NCI-H524 (cell line): ENCODE measurements around the gene LRP5.

Experiments
- DNase-seq, 2 experiments: peaks; one replicate each; lab custom pipeline; 2025; lab: John Stamatoyannopoulos, UW

Gene LRP5

DNA sequence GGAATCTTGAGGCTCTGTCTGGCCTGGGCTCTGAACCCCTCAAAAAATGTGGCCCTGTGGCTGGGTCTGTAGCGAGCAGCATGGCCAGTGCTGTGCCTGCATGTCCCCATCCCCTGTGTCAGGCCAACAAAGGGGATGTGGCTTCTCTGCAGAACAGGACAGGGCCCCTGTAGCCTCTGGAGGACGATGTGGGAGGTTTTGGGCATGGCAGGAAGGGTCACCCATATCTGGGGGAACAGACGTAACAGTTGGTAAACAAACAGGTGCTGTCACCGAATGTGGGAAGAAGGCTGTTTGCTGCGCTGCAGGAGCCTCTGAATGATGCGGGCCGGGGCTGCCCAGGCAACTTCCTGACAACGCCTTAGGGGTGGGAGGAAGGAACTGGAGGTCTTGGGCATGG lies 35.0 kb downstream of the LRP5 start:
- DNase-seq, result no peak

DNA sequence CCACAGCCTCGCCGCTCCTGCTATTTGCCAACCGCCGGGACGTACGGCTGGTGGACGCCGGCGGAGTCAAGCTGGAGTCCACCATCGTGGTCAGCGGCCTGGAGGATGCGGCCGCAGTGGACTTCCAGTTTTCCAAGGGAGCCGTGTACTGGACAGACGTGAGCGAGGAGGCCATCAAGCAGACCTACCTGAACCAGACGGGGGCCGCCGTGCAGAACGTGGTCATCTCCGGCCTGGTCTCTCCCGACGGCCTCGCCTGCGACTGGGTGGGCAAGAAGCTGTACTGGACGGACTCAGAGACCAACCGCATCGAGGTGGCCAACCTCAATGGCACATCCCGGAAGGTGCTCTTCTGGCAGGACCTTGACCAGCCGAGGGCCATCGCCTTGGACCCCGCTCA lies 35.5 kb downstream of the LRP5 start:
- no peak for DNase-seq

DNA sequence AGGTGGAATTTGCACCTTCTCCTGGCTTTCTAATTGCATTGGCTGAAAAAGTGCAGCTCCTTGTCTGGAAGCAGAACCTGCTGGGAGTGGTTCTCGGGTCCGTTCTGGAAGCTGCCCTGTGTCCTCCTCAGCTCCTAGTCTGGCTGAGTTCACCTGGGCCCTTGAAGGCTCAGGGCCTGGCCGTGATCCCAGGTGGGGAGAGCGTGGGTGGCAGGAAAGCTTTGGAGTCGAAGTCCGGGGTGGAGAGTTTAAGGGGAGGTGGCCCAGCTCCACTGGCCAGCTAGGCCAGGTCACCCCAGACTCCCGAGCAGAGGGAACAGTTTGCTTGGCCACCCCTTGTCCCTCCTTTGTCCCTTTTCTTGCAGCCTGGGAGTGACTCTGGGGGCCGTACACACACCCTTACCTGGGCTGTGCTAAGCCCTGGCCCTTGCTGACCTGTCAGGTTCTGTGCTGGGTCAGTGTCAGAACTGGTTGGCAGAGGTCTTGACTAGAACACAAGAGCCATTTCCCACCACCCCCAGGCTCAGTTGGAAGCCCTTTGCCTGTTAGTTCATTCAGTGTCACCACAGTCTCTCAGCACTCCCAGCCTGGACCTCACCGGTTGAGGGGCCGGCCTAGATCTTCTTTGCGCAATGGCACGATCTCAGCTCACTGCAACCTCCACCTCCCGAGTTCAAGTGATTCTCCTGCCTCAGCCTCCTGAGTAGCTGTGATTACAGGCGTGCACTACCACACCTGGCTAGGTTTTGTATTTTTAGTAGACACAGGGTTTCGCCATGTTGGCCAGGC lies 37.3 kb downstream of the LRP5 start:
- DNase-seq, result no peak

DNA sequence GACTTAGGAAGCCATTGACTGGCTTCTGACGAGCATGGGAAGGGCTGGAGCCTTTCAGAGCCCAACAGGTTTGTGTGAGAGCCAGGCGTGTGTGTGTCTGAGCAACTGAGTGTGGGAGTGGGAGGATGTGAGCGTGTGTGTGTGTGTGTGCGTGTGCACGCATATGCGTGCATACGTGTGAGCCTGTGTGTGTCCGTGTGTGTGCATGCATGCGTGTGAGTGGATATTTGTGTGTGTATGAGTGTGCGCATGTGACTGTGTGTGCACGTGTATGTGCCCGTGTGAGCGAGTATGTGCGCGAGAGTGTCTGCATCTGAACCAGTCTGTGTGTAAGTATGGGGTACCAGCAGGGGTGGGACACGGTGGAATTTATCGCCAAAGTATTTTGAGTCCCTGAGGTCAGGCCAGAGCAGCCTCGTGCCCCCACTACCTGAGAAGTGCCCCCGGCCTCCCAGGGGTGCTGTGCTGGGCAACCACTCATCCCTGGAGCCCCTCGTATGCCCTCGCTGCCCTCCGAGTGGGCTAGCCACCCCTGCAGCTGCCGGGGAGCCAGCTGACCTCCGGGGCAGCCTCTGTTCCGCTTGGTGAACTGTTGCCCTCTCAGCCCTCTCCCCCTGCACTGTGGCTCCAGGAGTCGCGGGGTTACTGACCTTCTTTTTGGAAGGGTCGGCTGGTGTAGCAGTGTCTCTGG lies 38.5 kb downstream of the LRP5 start:
- no peak for DNase-seq

DNA sequence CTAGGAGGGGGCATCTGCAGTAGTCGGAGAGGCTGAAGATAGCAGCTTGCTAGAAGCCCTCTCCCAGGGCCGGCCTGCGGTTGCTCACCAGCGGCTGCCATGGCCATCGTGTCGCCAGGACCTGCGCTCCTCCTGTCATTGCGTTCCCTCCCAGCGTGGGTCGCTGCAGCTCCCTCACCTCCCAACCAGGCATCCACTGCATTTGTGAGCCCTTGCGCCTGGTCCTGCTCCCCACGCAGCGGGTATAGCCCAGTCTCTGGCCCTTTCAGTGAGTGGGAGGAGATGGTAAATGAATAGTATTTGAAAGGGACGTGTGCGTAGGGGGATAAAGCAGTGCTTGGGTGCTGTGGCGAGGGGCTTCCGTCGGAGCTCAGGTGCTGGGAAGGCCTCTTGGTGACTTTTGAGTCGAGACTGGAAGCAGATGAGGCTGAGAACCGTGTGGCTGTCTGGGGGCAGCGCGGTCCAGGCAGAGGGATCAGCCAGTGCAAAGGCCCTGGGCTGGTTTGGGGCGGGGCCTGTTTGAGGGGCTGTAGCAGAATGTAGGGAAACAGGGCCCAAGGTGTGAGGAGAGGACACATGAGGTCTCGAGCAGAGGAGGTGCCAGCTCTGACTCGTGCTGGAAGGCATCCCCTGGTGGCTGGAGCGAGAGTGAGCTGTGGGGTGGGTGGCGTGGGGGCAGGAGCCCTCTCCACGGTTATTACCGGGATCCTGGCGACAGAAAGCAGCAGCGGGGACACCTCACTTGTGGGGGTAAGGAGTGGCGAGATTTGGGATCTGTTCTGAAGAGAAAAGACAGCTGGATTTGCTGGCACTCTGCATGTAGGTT lies 39.3 kb downstream of the LRP5 start:
- no peak for DNase-seq

DNA sequence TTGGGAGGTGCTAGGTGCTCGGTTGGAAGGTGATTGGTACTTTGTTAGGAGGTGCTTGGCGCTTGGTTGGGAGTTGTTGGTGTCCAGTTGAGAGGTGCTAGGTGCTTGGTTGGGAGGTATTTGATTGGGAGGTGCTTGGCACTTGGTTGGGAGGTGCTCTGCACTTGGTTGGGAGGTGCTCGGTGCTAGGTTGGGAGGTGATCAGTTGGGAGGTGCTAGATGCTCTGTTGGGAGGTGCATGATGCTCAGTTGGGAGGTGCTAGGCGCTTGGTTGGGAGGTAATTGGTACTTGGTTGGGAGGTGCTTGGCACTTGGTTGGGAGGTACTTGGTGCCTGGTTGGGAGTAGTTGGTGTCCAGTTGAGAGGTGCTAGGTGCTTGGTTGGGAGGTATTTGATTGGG lies 40.2 kb downstream of the LRP5 start:
- DNase-seq, result no peak

DNA sequence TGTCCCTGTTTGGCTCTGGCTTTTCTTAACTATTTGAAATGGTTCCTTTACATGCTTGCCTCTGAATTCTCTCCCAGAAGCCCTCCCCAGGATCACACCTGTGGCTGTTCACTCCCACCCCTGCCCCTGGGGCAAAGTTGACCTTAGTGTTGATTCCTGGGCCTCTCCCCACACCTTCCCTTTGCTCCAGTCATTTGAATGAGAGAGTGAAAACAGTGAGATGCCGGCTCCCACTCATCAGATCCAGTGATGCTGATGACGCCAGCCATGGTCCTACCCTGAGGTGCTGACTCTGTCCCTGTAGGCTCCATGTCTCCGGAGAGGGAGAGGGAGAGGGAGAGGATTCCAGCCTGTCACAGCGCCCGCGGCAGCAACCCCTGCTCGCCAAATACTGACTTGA lies 40.7 kb downstream of the LRP5 start:
- DNase-seq, result no peak

DNA sequence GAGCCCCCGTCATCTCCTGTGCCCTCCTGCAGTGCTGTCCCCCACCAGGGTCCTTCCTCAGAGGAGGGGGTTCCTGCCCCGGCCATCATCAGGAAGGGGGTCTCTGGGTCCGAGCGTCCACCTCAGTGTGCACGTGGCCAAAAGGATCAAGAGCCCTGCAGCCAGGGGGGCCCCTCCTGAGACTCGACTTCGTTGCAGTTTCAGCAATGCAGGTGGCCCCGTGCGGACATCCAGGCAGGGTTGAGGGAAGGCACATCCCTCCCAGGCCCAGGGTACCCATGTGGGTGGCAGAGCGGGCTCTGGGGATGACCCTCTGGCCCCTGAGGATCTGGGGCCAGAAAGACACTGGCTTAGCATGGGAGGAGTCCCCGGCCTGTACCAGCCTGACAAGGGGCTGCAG lies 41.3 kb downstream of the LRP5 start:
- no peak for DNase-seq

DNA sequence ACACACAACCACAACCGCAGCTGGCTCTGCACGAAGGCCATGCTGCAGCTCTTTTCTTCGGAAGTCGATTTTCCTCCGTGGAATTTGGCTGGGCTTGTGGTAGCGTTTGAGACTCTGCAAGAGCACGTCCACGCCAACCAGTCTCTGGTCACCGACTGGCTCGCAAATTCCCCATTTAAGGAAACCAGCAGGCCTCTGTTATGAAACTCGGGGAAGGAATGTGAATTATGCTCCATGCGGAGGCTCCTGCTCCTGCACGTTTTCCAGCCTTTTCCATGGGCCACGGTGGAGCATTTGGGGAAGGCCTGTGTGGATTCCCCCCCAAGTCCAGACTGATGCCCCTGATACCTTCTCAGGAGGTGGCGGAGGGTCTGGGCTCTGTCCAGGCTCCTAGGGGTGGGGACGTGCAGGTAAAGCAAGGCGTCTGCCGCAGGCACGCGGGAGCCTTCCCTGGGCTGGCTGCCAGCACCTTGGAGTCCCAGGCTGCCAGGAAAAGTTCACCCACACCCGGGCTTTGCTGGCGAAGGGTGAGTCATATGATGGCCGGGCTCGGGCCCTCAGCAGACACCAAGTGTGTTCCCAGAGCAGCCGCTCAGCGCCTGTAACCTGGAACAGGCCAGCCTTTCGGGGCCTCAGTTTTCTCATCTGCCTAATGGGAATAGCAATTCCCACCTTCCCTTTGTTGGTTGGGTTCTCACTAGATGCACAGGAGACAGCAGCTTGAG lies 41.9 kb downstream of the LRP5 start:
- no peak for DNase-seq

DNA sequence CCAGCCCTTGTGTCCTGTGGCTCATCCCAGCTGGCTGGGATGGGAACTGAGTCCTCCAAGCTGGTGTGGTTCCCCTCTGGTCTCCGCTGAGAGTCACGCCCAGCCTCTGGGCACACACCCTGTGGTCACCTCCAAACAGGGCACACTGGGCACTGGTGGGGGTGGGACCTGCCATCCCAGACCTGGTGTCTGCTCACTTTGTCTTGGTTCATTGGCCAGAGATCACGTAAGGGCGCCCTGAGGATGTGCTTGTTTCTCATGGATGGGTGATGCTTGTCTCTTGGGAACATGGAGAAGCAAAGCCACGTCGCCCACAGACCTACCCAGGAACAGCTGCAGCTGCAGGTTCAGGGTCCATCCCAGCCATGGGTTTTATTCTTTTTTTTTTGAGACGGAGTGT lies 43.1 kb downstream of the LRP5 start:
- DNase-seq, result no peak

DNA sequence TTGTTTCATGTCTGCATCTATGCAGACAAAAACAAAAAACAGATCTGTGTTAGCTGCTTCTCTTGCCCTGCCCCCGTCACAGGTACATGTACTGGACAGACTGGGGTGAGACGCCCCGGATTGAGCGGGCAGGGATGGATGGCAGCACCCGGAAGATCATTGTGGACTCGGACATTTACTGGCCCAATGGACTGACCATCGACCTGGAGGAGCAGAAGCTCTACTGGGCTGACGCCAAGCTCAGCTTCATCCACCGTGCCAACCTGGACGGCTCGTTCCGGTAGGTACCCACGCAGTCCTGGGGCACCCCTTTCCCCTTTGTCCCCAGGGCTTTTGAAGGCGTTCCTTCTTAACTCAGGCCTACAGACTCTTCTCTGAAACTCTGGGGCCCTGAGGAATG lies 45.2 kb downstream of the LRP5 start:
- no peak for DNase-seq

DNA sequence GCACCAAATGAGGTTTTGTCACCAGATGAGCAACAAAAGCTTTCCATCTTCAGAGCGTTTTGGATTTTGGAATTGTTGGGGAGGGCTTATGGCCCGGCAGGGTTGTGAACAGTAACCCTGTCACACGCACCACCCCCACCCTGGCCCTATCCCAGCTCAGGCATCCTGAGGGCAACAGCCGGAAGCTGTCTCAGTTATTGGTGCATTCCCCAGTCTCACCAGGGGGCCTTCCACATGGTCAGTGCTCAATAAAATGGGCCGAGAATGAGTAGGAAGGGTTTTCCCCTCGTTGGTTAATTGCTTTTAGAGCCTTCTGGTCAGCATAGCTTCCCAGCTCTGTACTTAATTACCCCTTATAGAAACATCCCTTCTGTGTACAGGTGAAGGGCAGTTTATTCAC lies 46.0 kb downstream of the LRP5 start:
- no peak for DNase-seq

DNA sequence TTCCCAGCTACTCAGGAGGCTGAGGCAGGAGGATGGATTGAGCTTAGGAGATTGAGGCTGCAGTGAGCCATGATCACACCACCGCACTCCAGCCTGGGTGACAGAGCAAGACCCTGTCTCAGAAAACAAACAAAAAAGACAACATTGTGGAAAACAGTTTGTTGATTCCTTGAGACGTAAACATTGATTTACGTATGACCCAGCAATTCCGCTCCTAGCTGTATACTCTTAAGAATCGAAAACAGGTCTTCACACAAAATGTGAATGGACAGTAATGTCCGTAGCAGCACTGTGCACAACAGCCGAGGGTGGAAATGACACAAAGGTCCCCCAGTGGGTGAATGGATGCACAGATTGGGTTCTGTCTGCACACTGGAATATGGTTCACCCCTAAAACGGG lies 49.3 kb downstream of the LRP5 start:
- DNase-seq, result no peak

DNA sequence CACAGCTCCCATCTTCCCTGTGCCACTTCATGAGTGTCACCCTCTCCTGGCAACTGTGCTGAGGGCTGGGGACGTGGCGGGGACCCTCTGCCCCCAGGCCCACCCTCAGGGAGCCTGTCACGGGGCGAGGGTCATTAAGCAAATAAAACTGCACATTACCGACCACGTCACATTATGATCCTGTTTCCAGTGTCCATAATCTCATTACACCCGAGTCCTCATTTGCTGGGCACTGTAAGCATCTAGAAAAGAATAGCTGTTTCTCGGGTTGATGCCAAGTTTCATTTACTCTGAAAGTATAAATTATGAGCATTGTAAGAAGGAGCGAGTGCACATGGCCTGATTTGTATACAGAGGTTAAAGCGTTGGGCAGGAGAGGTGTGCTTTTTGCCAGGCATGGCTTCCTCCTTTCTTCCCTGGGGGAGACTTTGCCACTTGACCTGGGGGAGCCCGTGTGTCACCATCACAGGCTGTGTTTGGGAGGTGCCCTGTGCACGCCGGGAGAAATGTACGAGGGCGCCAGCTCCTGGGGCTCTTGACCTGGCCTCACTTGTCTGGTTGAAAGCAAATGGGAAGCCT lies 50.5 kb downstream of the LRP5 start:
- no peak for DNase-seq

DNA sequence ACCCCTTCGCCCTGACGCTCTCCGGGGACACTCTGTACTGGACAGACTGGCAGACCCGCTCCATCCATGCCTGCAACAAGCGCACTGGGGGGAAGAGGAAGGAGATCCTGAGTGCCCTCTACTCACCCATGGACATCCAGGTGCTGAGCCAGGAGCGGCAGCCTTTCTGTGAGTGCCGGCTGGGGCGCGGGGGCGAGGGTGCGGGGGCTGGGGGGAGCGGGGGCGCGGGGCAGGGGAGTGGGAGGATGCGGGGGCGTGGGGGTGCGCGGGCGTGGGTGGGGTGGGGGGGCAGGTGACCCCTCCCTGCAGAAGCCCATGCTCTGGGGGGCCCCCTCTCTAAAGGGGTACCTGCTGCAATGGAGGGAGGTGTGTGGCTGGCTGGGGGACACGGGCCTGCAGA lies 51.4 kb downstream of the LRP5 start:
- DNase-seq, result no peak

DNA sequence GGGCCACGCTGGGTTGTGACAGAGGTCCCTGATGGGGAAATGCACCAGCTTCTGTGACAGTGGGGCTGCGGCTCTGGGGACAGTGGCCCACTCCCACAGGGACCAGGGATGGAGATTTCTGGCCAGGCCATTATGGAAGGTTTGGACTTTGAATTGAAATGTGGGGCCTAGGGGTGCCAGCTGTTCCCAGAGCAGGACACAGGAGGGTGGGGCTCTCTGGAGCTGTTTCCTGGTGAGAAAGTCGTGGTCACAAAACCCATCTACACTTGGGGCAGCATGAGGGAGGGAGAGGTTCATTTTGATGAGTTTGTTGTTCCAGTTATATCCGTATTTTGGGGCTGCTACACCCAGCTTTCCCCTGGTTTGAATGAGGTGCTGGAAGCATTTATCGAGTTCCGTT lies 52.2 kb downstream of the LRP5 start:
- no peak for DNase-seq

DNA sequence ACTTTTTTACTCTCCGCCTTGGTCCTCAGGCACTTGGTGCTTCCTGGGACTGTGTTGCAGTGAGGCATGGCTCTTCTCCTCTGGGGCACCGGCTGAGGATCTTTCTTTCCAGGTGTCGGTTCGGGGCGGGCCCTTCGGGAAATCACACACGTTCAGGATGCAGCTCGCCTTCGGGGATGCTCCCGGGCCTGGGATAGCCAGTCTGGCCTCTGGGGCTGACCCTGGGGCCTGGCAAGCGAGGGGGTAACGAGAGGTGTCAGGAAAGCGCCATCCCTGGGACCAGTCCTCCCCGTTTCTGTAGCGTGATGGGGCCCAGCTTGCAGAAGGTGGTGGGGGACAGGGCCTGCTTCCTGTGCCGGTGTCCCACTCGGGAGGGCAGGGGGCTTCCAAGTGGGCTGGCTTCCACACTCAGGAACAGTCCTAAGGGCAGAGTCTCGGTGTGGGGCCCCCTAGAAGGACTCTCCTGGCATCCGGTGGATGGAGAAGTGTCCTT lies 53.6 kb downstream of the LRP5 start:
- no peak for DNase-seq

DNA sequence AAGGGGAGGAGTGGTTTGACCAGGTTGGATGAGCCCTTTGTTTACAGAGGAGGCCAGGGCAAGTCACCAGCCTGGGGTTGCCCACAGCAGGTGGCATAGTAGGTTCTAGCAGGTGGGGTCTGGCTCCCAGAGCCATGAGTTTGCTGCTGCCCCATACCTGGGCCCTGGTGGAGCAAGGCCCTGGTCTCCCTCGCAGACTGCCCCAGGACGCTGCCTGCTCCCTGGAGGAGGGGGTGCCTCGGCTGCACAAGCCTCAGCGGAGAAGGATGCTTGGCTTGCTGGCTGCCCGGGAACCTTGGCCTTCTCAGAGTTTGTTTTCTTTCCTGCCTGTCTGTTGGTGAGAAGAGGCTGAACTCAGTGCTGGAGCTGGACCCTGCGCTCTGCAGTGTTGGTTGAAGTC lies 54.9 kb downstream of the LRP5 start:
- no peak for DNase-seq

DNA sequence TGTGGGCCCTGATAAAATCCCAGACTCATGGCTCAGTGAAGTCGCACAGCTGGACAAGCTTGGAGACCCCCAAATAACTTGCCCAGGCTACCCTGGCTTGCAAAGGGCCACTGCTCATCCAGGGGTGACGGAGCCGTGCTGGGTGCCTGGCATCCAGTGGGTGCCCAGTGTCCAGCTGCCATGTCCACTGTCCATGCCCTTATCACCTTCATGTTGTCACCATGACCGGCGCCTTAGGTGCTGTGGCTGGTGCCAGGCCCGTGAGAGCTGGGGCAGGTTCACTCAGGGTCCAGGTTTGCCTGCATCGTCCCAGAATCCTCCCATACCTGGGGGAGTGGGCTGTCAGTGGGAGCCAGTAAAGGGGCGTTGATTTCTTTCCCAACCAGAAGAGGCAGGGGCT lies 57.4 kb downstream of the LRP5 start:
- DNase-seq, result no peak

DNA sequence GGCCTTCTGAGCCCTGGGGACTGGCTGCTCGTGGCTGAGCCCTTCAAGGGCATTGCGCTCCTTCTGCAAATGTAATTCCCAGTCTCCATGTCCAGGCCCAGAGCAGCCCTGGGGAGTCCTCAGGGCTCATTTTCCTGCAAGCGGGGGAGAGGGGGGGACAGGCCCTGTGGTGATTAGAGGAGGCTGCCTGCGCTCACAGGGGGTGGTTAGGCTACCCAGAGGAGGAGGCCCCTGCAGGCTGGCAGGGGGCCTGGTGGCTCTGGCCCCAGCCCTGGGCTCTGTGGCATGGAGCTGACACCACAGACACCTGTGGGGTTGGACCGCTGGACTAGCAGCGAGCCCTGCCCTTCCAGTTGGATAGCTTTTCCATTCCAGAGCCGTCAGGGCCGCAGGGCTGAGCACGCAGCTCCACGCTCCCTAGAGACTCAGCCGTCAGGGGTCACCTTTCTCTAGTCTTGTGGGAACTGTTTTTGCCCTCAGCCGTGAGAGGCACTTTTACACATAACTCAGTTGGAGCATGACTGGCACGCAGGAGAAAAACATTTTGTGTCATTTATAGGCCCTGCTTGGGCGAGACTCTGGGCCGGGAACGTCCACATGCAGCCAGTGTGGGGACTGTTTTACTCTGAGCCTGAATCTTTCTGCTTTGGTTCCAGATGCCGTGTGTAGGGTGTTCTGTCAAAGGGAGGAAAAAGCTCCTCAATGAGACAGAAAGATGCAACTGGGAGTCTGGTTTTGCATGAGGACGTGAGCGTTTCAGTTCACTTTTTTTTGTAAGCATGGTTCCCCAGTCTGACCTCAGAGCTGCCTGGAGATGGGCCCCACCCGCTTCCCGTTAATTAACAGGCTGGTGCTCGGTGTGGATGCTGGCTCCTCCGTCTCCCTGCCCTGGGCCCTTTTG lies 58.1 kb downstream of the LRP5 start:
- DNase-seq, result no peak
